LNCaP clone FGC (cell line): Measurements from ENCODE around the gene ATP6V0A4.

ENCODE experiments used
- DNase-seq: peaks from one replicate; pipeline ENCODE4 v3.0.0-alpha.2; 2011; ENCODE audit warnings: low read depth
- H3K4me3 ChIP-seq: 2 replicates; pipeline ENCODE4 v1.5.1; 2011; ENCODE audit warnings: mild to moderate bottlenecking, low read depth, low read length, control low read depth
- TF ChIP-seq, protein P1 (sequence below): IDR thresholded peaks from 2 replicates; pipeline ENCODE4 v1.5.1; 2012; ENCODE audit warnings: mild to moderate bottlenecking; ENCODE audit not compliant: control insufficient read depth, insufficient read depth; ENCODE audit errors: extremely low read depth

Gene ATP6V0A4

DNA sequence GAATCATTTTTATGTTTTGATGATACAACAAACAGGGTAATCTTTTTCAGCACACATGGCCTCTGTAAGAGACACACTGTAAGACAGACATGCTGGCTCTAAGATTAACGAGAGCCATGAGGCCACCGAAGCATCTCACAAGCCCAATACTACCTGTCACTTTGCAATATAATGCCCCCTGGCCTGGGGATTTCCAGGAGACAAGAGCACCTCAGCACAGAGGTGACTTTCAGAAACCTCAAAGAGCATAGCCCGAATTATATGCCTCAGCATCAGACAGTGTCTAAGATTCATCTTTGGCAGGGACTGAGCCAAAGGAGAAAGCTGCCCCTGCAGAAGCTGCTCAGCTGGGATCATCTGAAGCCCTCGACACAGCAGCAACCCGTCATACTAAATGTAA lies 44.4 kb downstream of the ATP6V0A4 start:
- H3K4me3 ChIP-seq = no peak overlapping the region
- TF ChIP-seq, protein P1, sequence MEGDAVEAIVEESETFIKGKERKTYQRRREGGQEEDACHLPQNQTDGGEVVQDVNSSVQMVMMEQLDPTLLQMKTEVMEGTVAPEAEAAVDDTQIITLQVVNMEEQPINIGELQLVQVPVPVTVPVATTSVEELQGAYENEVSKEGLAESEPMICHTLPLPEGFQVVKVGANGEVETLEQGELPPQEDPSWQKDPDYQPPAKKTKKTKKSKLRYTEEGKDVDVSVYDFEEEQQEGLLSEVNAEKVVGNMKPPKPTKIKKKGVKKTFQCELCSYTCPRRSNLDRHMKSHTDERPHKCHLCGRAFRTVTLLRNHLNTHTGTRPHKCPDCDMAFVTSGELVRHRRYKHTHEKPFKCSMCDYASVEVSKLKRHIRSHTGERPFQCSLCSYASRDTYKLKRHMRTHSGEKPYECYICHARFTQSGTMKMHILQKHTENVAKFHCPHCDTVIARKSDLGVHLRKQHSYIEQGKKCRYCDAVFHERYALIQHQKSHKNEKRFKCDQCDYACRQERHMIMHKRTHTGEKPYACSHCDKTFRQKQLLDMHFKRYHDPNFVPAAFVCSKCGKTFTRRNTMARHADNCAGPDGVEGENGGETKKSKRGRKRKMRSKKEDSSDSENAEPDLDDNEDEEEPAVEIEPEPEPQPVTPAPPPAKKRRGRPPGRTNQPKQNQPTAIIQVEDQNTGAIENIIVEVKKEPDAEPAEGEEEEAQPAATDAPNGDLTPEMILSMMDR = no peak
- DNase-seq = no peak

DNA sequence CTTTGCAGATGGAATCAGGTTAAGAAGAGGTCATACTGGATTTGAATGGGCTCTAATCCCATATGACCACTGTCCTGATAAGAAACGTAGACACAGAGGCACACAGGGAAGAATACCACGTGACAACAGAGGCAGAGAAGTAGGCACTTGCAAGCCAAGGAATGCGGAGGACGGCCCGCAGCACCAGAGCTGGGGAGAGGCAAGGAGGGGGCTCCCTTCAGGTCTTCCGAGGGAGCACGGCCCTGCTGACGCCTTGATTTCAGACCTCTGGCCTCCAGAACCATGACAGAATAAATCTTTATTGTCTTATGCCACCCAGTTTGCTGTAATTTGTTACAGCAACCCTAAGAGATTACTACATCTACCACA lies 44.9 kb downstream of the ATP6V0A4 start:
- H3K4me3 ChIP-seq = no peak overlapping the region
- DNase-seq = no peak
- TF ChIP-seq, protein P1 = no peak

DNA sequence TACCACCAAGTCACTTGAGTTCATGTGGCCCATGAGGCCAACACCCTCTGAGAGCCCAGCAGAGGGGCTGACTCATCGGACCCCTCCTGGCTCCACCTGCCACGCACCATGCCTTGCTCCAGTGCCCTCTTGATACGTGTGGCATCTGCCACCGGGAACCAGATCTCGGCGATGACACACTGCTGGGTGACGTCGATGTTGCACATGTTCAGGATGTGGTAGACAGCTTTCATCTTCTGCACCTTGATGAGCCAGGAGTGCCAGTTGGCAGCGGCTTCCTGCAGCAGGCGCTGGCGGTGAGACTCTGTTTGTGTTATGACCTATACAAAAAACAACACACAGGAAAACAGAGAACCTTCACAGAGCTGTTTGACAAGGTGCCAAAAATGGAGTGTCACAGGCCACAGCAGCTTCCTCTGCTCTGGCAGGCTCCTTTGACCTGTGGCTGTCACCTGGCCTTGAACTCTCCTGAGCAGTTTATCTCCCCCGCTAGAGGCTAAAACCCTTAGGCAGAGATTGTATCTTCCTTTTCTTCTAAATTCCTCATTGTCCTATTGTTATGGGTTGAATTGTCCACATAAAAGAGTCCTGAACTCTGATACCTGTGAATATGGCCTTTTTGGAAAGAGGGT lies 45.4 kb downstream of the ATP6V0A4 start:
- DNase-seq = peak; percentile 85
- no peak overlapping the region for H3K4me3 ChIP-seq
- TF ChIP-seq, protein P1 = 0 out of 2 replicates have a peak, but pooled peaks have one; percentile 8

DNA sequence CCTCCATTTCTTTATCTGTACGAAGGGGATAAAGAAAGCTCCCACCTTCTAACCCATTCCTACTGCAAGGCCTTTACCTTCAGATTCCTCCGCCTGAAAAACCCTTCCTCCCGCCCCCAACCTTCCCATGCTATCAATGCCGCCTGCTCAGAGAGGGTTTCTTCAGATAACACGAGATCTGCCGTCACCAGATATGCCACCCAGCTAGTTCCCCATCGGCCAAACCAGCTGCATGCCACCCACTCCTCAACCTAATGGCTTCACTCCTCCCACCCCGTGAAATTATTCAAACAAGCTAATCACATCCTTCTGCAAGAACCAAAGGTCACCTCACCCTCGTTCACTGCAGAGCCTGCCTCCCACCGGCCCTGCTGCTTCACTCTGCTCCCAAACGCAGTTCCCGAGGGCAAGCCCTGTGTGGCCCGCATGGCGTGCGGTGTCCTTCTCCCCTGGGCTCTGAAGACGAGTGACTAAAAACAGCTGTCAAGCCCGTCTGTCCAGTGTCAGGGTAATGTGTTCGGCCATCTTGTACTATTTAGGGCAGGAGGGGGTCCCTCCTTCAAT lies 47.0 kb downstream of the ATP6V0A4 start:
- TF ChIP-seq, protein P1 = no peak
- no peak for DNase-seq
- no peak overlapping the region for H3K4me3 ChIP-seq

DNA sequence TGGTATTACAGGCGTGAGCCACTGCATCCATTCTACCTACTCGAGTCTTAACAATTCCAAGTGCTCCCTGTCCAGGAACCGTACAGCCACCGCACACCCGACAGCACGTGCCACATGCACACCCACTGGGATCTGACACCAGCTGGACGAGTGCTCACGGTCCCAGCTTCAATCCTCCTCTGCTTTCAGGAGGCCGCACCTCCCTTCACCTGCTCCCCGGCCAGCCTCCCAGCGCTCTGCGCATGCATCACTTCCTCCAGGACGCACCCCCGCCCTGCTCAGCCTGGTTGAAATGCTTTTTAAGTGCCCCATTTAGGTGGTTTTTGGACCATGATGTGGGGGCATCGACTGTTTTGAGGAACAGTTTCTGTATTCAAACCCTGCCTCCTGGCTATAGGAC lies 47.5 kb downstream of the ATP6V0A4 start:
- TF ChIP-seq, protein P1 = no peak
- no peak for DNase-seq
- no peak overlapping the region for H3K4me3 ChIP-seq

DNA sequence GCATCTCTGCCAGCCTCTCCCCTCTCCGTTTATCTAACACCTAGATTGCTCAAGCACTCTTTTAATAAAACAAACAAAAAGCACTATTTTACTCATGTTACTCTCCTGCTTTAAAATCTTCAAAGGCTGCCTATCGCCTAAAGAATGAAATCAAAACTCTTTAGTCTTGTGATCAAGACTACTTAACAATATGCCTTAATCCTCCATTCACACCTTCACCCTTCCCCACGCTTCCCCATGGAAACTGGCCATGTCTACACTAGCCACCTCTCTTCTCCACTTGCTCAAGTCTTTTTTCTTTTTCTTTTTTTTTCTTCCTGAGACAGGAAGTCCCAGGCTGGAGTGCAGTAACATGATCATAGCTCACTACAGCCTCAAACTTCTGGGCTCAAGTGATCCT lies 48.0 kb downstream of the ATP6V0A4 start:
- TF ChIP-seq, protein P1 = no peak
- no peak overlapping the region for H3K4me3 ChIP-seq
- DNase-seq = no peak

DNA sequence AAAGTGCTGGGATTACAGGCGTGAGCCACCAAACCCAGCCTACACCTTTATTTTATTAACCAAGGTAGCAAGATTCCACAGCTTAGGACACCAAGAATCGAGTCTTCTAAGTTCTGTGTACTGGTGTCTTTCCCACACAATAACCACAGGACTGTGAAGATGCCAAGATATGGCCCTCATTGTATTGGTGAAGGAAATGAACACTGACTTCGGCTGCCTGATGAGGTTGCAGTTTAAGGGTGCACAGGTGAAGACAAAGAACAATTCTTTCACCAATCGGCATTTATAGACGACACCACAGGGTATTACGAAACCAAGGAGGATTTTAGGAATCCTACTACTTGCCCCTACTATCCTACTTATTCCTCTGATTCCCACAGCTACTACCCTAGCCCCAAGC lies 49.3 kb downstream of the ATP6V0A4 start:
- DNase-seq = no peak
- no peak overlapping the region for H3K4me3 ChIP-seq
- TF ChIP-seq, protein P1 = no peak
